Vagina (tissue), 2 donors: ENCODE results near the gene PTPRK. TPM values are rescaled to one million over a fixed set of nuclear protein-coding genes. Genes with fewer than 3 reads are reported as not detected.

Experiments
- DNase-seq, 2 donors: peaks; one replicate each; pipeline ENCODE4 v3.0.0-alpha.2; 2017; ENCODE audit errors: extremely low spot score in 2 of 2
- H3K27ac ChIP-seq: fragments of 200-600 bp; sonication (generic); one replicate; pipeline ENCODE4 v1.5.1; 2019
- H3K27me3 ChIP-seq: fragments of 200-600 bp; sonication (generic); one replicate; pipeline ENCODE4 v1.5.1; 2019
- H3K36me3 ChIP-seq, 2 donors: fragments of 200-600 bp; sonication (generic); one replicate each; pipeline ENCODE4 v1.5.1; 2017 to 2019
- H3K4me1 ChIP-seq: fragments of 200-600 bp; sonication (generic); one replicate; pipeline ENCODE4 v1.5.1; 2019
- H3K4me3 ChIP-seq, 2 donors: fragments of 200-600 bp; sonication (generic); 1 replicate in 1 of 2; 2 replicates in 1 of 2; pipeline ENCODE4 v1.5.1; 2016 to 2019
- H3K9me3 ChIP-seq: fragments of 200-600 bp; sonication (generic); one replicate; pipeline ENCODE4 v1.5.1; 2019
- CTCF ChIP-seq, 3 experiments: fragments of 450-650 bp in 2 of 3; fragments of 200-600 bp in 1 of 3; sonication (generic) in 1 of 3; IDR thresholded peaks; one replicate each; pipeline ENCODE4 v1.5.1; 2017 to 2019; ENCODE audit warnings: antibody characterized with exemption in 3 of 3, mild to moderate bottlenecking in 2 of 3, moderate library complexity in 2 of 3
- POLR2A ChIP-seq, 2 donors: fragments of 450-650 bp; IDR thresholded peaks; one replicate each; pipeline ENCODE4 v1.6.1; 2017; ENCODE audit warnings: antibody characterized with exemption in 2 of 2, mild to moderate bottlenecking in 2 of 2, moderate library complexity in 2 of 2
- POLR2AphosphoS5 ChIP-seq, 2 donors: sonication (generic); formaldehyde crosslinking; IDR thresholded peaks; one replicate each; pipeline ENCODE4 v1.9.0; 2017; ENCODE audit warnings: antibody characterized with exemption in 2 of 2, mild to moderate bottlenecking in 2 of 2, low read depth in 1 of 2; ENCODE audit not compliant: insufficient read depth in 1 of 2
- intact Hi-C: fragments of 100-400 bp; cut with DNase I; formaldehyde crosslinking; loops from one replicate; pipeline ENCODE4 v1.15.1; 2023
- total RNA-seq: library from RNA; depleted of rRNA; stranded (reverse); fragments of >200 nt; gene quantifications from one replicate; pipeline ENCODE4 v1.2.3, GENCODE V29; 2016

The PTPRK gene
- total RNA-seq, 1 donor from 2014 or later: 82.5 TPM

- no peaks in the 10 kb centered on the region for H3K36me3 ChIP-seq
- no peak for DNase-seq
- H3K4me3 ChIP-seq: no peak overlapping the region
- no peak overlapping the region for H3K27ac ChIP-seq
- H3K4me1 ChIP-seq: peaks cover 9% of the 10 kb centered on the region
- H3K9me3 ChIP-seq: no peaks in the 10 kb centered on the region
- intact Hi-C loops: no loop called here
- TF ChIP-seq POLR2AphosphoS5 (IDR thresholded peaks at IDR 0.05; ENCODE audit: insufficient read depth in 1 of 2, low read depth in 1 of 2): no peak
- TF ChIP-seq CTCF (IDR thresholded peaks at IDR 0.05): no peak
- TF ChIP-seq POLR2A (IDR thresholded peaks at IDR 0.05): no peak
- H3K27me3 ChIP-seq: no peaks in the 10 kb centered on the region
Measured at GRCh38 chr6:128412680-128413079, 107.7 kb downstream of the PTPRK start.

- intact Hi-C loops: no loop called here
- Histone ChIP-seq H3K4me1 (peaks cover 9% of the 10 kb centered on the region), H3K27ac (no peak overlapping the region), H3K4me3 (no peak overlapping the region), H3K36me3 (no peaks in the 10 kb centered on the region), H3K27me3 (no peaks in the 10 kb centered on the region), H3K9me3 (no peaks in the 10 kb centered on the region)
- no peak for TF ChIP-seq CTCF (IDR thresholded peaks at IDR 0.05)
- no peak for TF ChIP-seq POLR2AphosphoS5 (IDR thresholded peaks at IDR 0.05; ENCODE audit: insufficient read depth in 1 of 2, low read depth in 1 of 2)
- no peak for TF ChIP-seq POLR2A (IDR thresholded peaks at IDR 0.05)
- DNase-seq: no peak
Measured at GRCh38 chr6:128410584-128410983, 109.8 kb downstream of the PTPRK start.

GRCh38 chr6:128409003-128409402 is 111.4 kb downstream of the PTPRK start:
- H3K9me3 ChIP-seq: no peaks in the 10 kb centered on the region
- no peak for DNase-seq
- TF ChIP-seq CTCF (IDR thresholded peaks at IDR 0.05) (no peak), POLR2A (IDR thresholded peaks at IDR 0.05) (no peak), POLR2AphosphoS5 (IDR thresholded peaks at IDR 0.05; ENCODE audit: insufficient read depth in 1 of 2, low read depth in 1 of 2) (no peak)
- peaks cover 9% of the 10 kb centered on the region for H3K4me1 ChIP-seq
- H3K27me3 ChIP-seq: no peaks in the 10 kb centered on the region
- H3K27ac ChIP-seq: no peak overlapping the region
- no peak overlapping the region for H3K4me3 ChIP-seq
- H3K36me3 ChIP-seq: no peaks in the 10 kb centered on the region
- intact Hi-C loops: no loop called here

- intact Hi-C loops: no loop called here
Measured at GRCh38 chr6:128406453-128406852, 113.9 kb downstream of the PTPRK start.

More at GRCh38 chr6:128406453-128406852, 113.9 kb downstream of the PTPRK start:
- no peaks in the 10 kb centered on the region for H3K4me1 ChIP-seq
- no peaks in the 10 kb centered on the region for H3K36me3 ChIP-seq
- TF ChIP-seq POLR2AphosphoS5 (IDR thresholded peaks at IDR 0.05; ENCODE audit: insufficient read depth in 1 of 2, low read depth in 1 of 2) (no peak), POLR2A (IDR thresholded peaks at IDR 0.05) (no peak), CTCF (IDR thresholded peaks at IDR 0.05) (no peak)
- no peak for DNase-seq
- H3K4me3 ChIP-seq: no peak overlapping the region
- no peaks in the 10 kb centered on the region for H3K9me3 ChIP-seq
- no peak overlapping the region for H3K27ac ChIP-seq
- H3K27me3 ChIP-seq: no peaks in the 10 kb centered on the region
